Inflammatory macrophage treated with lipopolysaccharide for 4 hours (primary cell): ENCODE data around the gene EPHB1.

Source experiments
- DNase-seq: peaks from one replicate; pipeline ENCODE4 v3.0.0-alpha.2; 2020

EPHB1 gene

GRCh38 chr3:135141672-135142071 lies 346.6 kb downstream of the EPHB1 start:
- no peak for DNase-seq

GRCh38 chr3:135142530-135142929 lies 347.5 kb downstream of the EPHB1 start:
- no peak for DNase-seq

- no peak for DNase-seq
These were observed 348.4 kb downstream of the EPHB1 start for GRCh38 chr3:135143474-135143873.

GRCh38 chr3:135145581-135145980 lies 350.5 kb downstream of the EPHB1 start:
- DNase-seq: no peak

GRCh38 chr3:135147657-135148056 lies 352.6 kb downstream of the EPHB1 start:
- DNase-seq: no peak

GRCh38 chr3:135148398-135149020 lies 353.4 kb downstream of the EPHB1 start:
- DNase-seq: no peak

GRCh38 chr3:135149707-135150681 lies 354.9 kb downstream of the EPHB1 start:
- DNase-seq: no peak

- no peak for DNase-seq
These were observed 359.1 kb downstream of the EPHB1 start for GRCh38 chr3:135154186-135154585.

GRCh38 chr3:135155228-135155627 lies 360.2 kb downstream of the EPHB1 start:
- peak; percentile 13 for DNase-seq

GRCh38 chr3:135155791-135156190 lies 360.7 kb downstream of the EPHB1 start:
- no peak for DNase-seq

- no peak for DNase-seq
These were observed 362.1 kb downstream of the EPHB1 start for GRCh38 chr3:135157045-135157740.

- DNase-seq: no peak
These were observed 363.5 kb downstream of the EPHB1 start for GRCh38 chr3:135158520-135158919.

GRCh38 chr3:135159681-135160247 lies 364.7 kb downstream of the EPHB1 start:
- no peak for DNase-seq

- DNase-seq: no peak
These were observed 366.4 kb downstream of the EPHB1 start for GRCh38 chr3:135161425-135161824.

- DNase-seq: no peak
These were observed 368.6 kb downstream of the EPHB1 start for GRCh38 chr3:135163701-135164100.

- no peak for DNase-seq
These were observed 370.2 kb downstream of the EPHB1 start for GRCh38 chr3:135165260-135165659.

- DNase-seq: no peak
These were observed 371.3 kb downstream of the EPHB1 start for GRCh38 chr3:135166266-135166825.

- DNase-seq: no peak
These were observed 373.8 kb downstream of the EPHB1 start for GRCh38 chr3:135168822-135169221.

GRCh38 chr3:135169651-135170050 lies 374.6 kb downstream of the EPHB1 start:
- no peak for DNase-seq

GRCh38 chr3:135170732-135171131 lies 375.7 kb downstream of the EPHB1 start:
- no peak for DNase-seq

GRCh38 chr3:135172191-135172869 lies 377.3 kb downstream of the EPHB1 start:
- DNase-seq: no peak

GRCh38 chr3:135175728-135176277 lies 380.7 kb downstream of the EPHB1 start:
- DNase-seq: no peak
